Measurements from ENCODE around the gene SACS. TPM values are rescaled to one million over a fixed set of nuclear protein-coding genes. Genes with fewer than 3 reads are reported as not detected.

SACS gene
- total RNA-seq, 2 donors from 2014 or later, result 36.8 to 47.6 TPM

- H3K4me3 ChIP-seq, result no peak overlapping the region
- peaks cover under 1 to 9% of the 10 kb centered on the region in 2 donors for H3K4me1 ChIP-seq (ENCODE audit: control insufficient read depth in 1 of 2, low read depth in 2 of 2)
- H3K36me3 ChIP-seq, result peaks cover 45% of the 10 kb centered on the region
- no peaks in the 10 kb centered on the region for H3K27me3 ChIP-seq (replicated peaks; ENCODE audit: insufficient read depth)
- DNase-seq (ENCODE audit: low spot score) (no peak), ATAC-seq (ENCODE audit: insufficient number of reproducible peaks, low FRiP score, low read depth) (no peak)
- no peaks in the 10 kb centered on the region for H3K9me3 ChIP-seq
- peak; percentile 8 for TF ChIP-seq CTCF (IDR thresholded peaks at IDR 0.05)
- H3K27ac ChIP-seq, result no peak overlapping the region
Measured at GRCh38 chr13:23357349-23357748, 76.2 kb downstream of the SACS start.

- no peak for ATAC-seq (ENCODE audit: insufficient number of reproducible peaks, low FRiP score, low read depth)
- Histone ChIP-seq H3K9me3 (no peaks in the 10 kb centered on the region), H3K27ac (no peak overlapping the region), H3K4me1 (ENCODE audit: control insufficient read depth in 1 of 2, low read depth in 2 of 2) (peaks cover 1 to 5% of the 10 kb centered on the region in 2 donors), H3K27me3 (replicated peaks; ENCODE audit: insufficient read depth) (no peaks in the 10 kb centered on the region), H3K4me3 (no peak overlapping the region), H3K36me3 (peaks cover 44% of the 10 kb centered on the region)
- no peak for TF ChIP-seq CTCF (IDR thresholded peaks at IDR 0.05)
- DNase-seq (ENCODE audit: low spot score), result no peak
Measured at GRCh38 chr13:23356368-23356767, 77.1 kb downstream of the SACS start.

- TF ChIP-seq CTCF (IDR thresholded peaks at IDR 0.05), result no peak
- Histone ChIP-seq H3K4me1 (ENCODE audit: control insufficient read depth in 1 of 2, low read depth in 2 of 2) (peaks cover 11 to 13% of the 10 kb centered on the region in 2 donors), H3K9me3 (no peaks in the 10 kb centered on the region), H3K4me3 (no peak overlapping the region), H3K27me3 (replicated peaks; ENCODE audit: insufficient read depth) (no peaks in the 10 kb centered on the region), H3K36me3 (peaks cover 36% of the 10 kb centered on the region), H3K27ac (no peak overlapping the region)
- no peak for ATAC-seq (ENCODE audit: insufficient number of reproducible peaks, low FRiP score, low read depth)
- DNase-seq (ENCODE audit: low spot score), result no peak
Measured at GRCh38 chr13:23354520-23354919, 79.0 kb downstream of the SACS start.

- no peak for TF ChIP-seq CTCF (IDR thresholded peaks at IDR 0.05)
- H3K36me3 ChIP-seq, result peaks cover 29% of the 10 kb centered on the region
- no peaks in the 10 kb centered on the region for H3K9me3 ChIP-seq
- no peaks in the 10 kb centered on the region for H3K27me3 ChIP-seq (replicated peaks; ENCODE audit: insufficient read depth)
- peaks cover 11 to 29% of the 10 kb centered on the region in 2 donors for H3K4me1 ChIP-seq (ENCODE audit: control insufficient read depth in 1 of 2, low read depth in 2 of 2)
- DNase-seq (ENCODE audit: low spot score) (no peak), ATAC-seq (ENCODE audit: insufficient number of reproducible peaks, low FRiP score, low read depth) (no peak)
- H3K4me3 ChIP-seq, result no peak overlapping the region
- no peak overlapping the region for H3K27ac ChIP-seq
Measured at GRCh38 chr13:23352161-23352560, 81.3 kb downstream of the SACS start.

GRCh38 chr13:23350009-23350408, 83.5 kb downstream of the SACS start:
- Histone ChIP-seq H3K9me3 (no peaks in the 10 kb centered on the region), H3K36me3 (peaks cover 18% of the 10 kb centered on the region), H3K27me3 (replicated peaks; ENCODE audit: insufficient read depth) (no peaks in the 10 kb centered on the region), H3K27ac (peak overlapping the region in 1 of 2 donors; percentile 28), H3K4me1 (ENCODE audit: control insufficient read depth in 1 of 2, low read depth in 2 of 2) (peaks cover 11 to 29% of the 10 kb centered on the region in 2 donors), H3K4me3 (no peak overlapping the region)
- ATAC-seq (ENCODE audit: insufficient number of reproducible peaks, low FRiP score, low read depth) (no peak), DNase-seq (ENCODE audit: low spot score) (no peak)
- TF ChIP-seq CTCF (IDR thresholded peaks at IDR 0.05), result no peak

All from thoracic aorta (tissue), 2 donors.